ENCODE data around the gene NFAM1.

DNA sequence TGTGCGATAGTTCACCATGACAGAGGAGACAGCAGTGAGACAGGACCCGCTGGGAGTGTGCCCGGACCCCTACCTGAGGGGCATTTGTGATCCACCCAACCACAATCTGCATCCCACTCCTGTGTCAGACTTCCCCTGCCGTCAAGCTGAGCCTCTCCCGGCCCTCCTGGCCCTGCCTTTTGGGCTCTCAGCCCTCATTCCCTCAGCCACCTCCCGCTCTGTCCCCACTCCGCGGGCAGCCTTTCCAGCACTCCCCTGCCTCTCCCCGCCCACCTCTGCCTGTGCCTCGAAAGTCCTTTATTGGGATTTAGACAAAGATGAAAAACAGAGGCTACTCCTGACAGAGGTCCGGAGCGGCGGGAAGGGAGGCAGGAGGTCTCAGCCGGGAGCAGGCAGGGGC lies 4.2 kb downstream of the NFAM1 start:
- TF ChIP-seq, protein P1, sequence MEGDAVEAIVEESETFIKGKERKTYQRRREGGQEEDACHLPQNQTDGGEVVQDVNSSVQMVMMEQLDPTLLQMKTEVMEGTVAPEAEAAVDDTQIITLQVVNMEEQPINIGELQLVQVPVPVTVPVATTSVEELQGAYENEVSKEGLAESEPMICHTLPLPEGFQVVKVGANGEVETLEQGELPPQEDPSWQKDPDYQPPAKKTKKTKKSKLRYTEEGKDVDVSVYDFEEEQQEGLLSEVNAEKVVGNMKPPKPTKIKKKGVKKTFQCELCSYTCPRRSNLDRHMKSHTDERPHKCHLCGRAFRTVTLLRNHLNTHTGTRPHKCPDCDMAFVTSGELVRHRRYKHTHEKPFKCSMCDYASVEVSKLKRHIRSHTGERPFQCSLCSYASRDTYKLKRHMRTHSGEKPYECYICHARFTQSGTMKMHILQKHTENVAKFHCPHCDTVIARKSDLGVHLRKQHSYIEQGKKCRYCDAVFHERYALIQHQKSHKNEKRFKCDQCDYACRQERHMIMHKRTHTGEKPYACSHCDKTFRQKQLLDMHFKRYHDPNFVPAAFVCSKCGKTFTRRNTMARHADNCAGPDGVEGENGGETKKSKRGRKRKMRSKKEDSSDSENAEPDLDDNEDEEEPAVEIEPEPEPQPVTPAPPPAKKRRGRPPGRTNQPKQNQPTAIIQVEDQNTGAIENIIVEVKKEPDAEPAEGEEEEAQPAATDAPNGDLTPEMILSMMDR (IDR thresholded peaks at IDR 0.05), result no peak
- TF ChIP-seq POLR2A (IDR thresholded peaks at IDR 0.05), result no peak
